ENCODE results near the gene CNBD2. TPM values are rescaled to one million over a fixed set of nuclear protein-coding genes. Genes with fewer than 3 reads are reported as not detected.

The CNBD2 gene
- polyA plus RNA-seq, 1 donor (not counting 4 experiments of a cell fraction or from before 2014, with no cell fraction given) = 3.0 TPM

GRCh38 chr20:36055145-36055544 is 86.8 kb downstream of the CNBD2 start:
- no peak for FAIRE-seq

GRCh38 chr20:36060676-36061075 is 92.3 kb downstream of the CNBD2 start:
- H3K9ac ChIP-seq (ENCODE audit: control insufficient read depth, extremely low read depth, insufficient read depth, low read length) = no peak overlapping the region
- H2AFZ ChIP-seq (ENCODE audit: control insufficient read depth, low read length) = no peak overlapping the region
- TF ChIP-seq EZH2 (IDR thresholded peaks at IDR 0.05; ENCODE audit: low read length) (no peak), CTCF (optimal IDR thresholded peaks at IDR 0.05 in 1 of 3, IDR thresholded peaks at IDR 0.05 in 1 of 3, conservative IDR thresholded peaks at IDR 0.05 in 1 of 3; ENCODE audit: extremely low read depth in 1 of 3, insufficient read depth in 2 of 3, low read length in 3 of 3) (no peak)
- H3K27ac ChIP-seq (ENCODE audit: control insufficient read depth, insufficient read depth, low read length) = no peak overlapping the region
- no peak for FAIRE-seq
- H3K9me3 ChIP-seq (ENCODE audit: control insufficient read depth, low read depth, low read length) = no peaks in the 10 kb centered on the region
- H3K4me1 ChIP-seq (ENCODE audit: control insufficient read depth, extremely low read depth, insufficient read depth, low read length) = peaks cover 11% of the 10 kb centered on the region
- H3K36me3 ChIP-seq (ENCODE audit: control insufficient read depth in 2 of 2, extremely low read depth in 1 of 2, insufficient read depth in 2 of 2, low read length in 2 of 2) = no peaks in the 10 kb centered on the region
- no peak overlapping the region for H3K4me2 ChIP-seq (ENCODE audit: control insufficient read depth, extremely low read depth, insufficient read depth, low read depth, low read length)
- DNase-seq (ENCODE audit: low read depth, low spot score) = no peak
- no peaks in the 10 kb centered on the region for H3K79me2 ChIP-seq (ENCODE audit: control insufficient read depth, insufficient read depth, low read length)
- no peaks in the 10 kb centered on the region for H4K20me1 ChIP-seq (ENCODE audit: control insufficient read depth, extremely low read depth, insufficient read depth, low read length)
- dilution Hi-C loops (cut with MboI; ENCODE audit: extremely low pct_ligation_motif_present, low sequenced_read_pairs) = no loop called here
- H3K27me3 ChIP-seq (ENCODE audit: control insufficient read depth, extremely low read depth, insufficient read depth, low read length) = no peaks in the 10 kb centered on the region
- H3K9me1 ChIP-seq (ENCODE audit: control insufficient read depth, extremely low read depth, insufficient read depth, low read length) = no peaks in the 10 kb centered on the region
- no peak overlapping the region for H3K4me3 ChIP-seq (ENCODE audit: control insufficient read depth in 2 of 3, extremely low read depth in 1 of 3, insufficient read depth in 2 of 3, low read depth in 1 of 3, low read length in 3 of 3)

More at GRCh38 chr20:36055145-36055544, 86.8 kb downstream of the CNBD2 start:
- Histone ChIP-seq H3K36me3 (ENCODE audit: control insufficient read depth in 2 of 2, extremely low read depth in 1 of 2, insufficient read depth in 2 of 2, low read length in 2 of 2) (no peaks in the 10 kb centered on the region), H3K9ac (ENCODE audit: control insufficient read depth, extremely low read depth, insufficient read depth, low read length) (no peak overlapping the region), H3K79me2 (ENCODE audit: control insufficient read depth, insufficient read depth, low read length) (peaks cover 6% of the 10 kb centered on the region), H3K4me2 (ENCODE audit: control insufficient read depth, extremely low read depth, insufficient read depth, low read depth, low read length) (no peak overlapping the region), H2AFZ (ENCODE audit: control insufficient read depth, low read length) (no peak overlapping the region), H3K4me3 (ENCODE audit: control insufficient read depth in 2 of 3, extremely low read depth in 1 of 3, insufficient read depth in 2 of 3, low read depth in 1 of 3, low read length in 3 of 3) (no peak overlapping the region), H3K4me1 (ENCODE audit: control insufficient read depth, extremely low read depth, insufficient read depth, low read length) (peaks cover 5% of the 10 kb centered on the region), H3K27ac (ENCODE audit: control insufficient read depth, insufficient read depth, low read length) (no peak overlapping the region), H3K27me3 (ENCODE audit: control insufficient read depth, extremely low read depth, insufficient read depth, low read length) (peaks cover 4% of the 10 kb centered on the region), H3K9me1 (ENCODE audit: control insufficient read depth, extremely low read depth, insufficient read depth, low read length) (no peaks in the 10 kb centered on the region), H4K20me1 (ENCODE audit: control insufficient read depth, extremely low read depth, insufficient read depth, low read length) (no peaks in the 10 kb centered on the region), H3K9me3 (ENCODE audit: control insufficient read depth, low read depth, low read length) (no peaks in the 10 kb centered on the region)
- TF ChIP-seq EZH2 (IDR thresholded peaks at IDR 0.05; ENCODE audit: low read length) = no peak
- no peak for TF ChIP-seq CTCF (optimal IDR thresholded peaks at IDR 0.05 in 1 of 3, IDR thresholded peaks at IDR 0.05 in 1 of 3, conservative IDR thresholded peaks at IDR 0.05 in 1 of 3; ENCODE audit: extremely low read depth in 1 of 3, insufficient read depth in 2 of 3, low read length in 3 of 3)
- dilution Hi-C loops (cut with MboI; ENCODE audit: extremely low pct_ligation_motif_present, low sequenced_read_pairs) = no loop called here
- no peak for DNase-seq (ENCODE audit: low read depth, low spot score)

Data from keratinocyte (primary cell).